Upper lobe of left lung (tissue), 4 donors: ENCODE results near the gene TUBGCP2.

Experiments used
- EP300 ChIP-seq, 4 donors: sonication (generic); formaldehyde crosslinking; IDR thresholded peaks; one replicate each; pipeline ENCODE4 v1.5.1; 2017; ENCODE audit warnings: antibody characterized with exemption in 4 of 4, control low read depth in 2 of 4
- POLR2A ChIP-seq, 4 donors: fragments of 450-650 bp; IDR thresholded peaks; one replicate each; pipeline ENCODE4 v1.5.1; 2016 to 2017; ENCODE audit warnings: antibody characterized with exemption in 4 of 4, mild to moderate bottlenecking in 2 of 4
- POLR2AphosphoS5 ChIP-seq, 2 donors: sonication (generic); formaldehyde crosslinking; IDR thresholded peaks; one replicate each; pipeline ENCODE4 v1.5.1; 2017; ENCODE audit warnings: antibody characterized with exemption in 2 of 2
- TF ChIP-seq, protein P1 (sequence below), 6 experiments: fragments of 450-650 bp in 4 of 6; fragments of 200-600 bp in 2 of 6; sonication (generic) in 2 of 6; IDR thresholded peaks; one replicate each; pipeline ENCODE4 v1.5.1; 2016 to 2019; ENCODE audit warnings: antibody characterized with exemption in 6 of 6

DNA sequence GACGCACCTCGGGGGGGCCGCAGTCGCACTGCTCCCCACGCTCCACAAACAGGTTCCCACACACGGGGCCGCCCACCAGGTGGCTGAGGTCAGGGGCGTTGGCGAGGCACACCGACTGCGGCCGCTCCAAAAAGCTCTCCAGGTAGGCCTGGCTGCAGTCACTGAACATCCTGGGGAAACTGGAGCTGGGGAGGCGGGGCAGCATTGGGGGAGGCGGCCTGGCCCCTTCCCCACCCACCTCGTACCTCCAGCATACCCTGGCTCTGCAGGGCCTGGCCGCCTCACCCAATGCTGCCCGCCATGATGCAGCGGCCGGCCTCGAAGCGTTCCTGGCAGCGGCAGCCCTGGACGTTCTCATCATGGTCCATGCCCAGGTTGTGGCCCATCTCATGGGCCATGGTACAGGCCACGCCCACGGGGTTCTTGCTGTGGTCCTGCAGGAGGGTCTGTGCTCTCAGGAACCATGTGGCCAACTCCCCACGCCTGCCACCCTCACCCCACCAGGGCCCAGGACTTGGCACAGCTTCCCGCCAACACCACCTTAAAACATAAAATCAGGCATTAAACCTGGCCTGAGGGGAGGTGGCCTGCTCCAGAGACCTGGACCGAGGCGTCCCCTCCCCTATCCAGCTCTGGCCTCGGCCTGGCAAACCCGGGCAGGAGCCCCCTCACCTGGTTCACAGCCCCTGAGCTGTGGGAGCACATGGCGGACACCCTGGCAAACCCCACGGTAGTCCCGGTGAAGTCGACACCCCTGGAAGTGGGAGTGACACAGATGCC lies 37.0 kb downstream of the TUBGCP2 start:
- TF ChIP-seq, protein P1, sequence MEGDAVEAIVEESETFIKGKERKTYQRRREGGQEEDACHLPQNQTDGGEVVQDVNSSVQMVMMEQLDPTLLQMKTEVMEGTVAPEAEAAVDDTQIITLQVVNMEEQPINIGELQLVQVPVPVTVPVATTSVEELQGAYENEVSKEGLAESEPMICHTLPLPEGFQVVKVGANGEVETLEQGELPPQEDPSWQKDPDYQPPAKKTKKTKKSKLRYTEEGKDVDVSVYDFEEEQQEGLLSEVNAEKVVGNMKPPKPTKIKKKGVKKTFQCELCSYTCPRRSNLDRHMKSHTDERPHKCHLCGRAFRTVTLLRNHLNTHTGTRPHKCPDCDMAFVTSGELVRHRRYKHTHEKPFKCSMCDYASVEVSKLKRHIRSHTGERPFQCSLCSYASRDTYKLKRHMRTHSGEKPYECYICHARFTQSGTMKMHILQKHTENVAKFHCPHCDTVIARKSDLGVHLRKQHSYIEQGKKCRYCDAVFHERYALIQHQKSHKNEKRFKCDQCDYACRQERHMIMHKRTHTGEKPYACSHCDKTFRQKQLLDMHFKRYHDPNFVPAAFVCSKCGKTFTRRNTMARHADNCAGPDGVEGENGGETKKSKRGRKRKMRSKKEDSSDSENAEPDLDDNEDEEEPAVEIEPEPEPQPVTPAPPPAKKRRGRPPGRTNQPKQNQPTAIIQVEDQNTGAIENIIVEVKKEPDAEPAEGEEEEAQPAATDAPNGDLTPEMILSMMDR (IDR thresholded peaks at IDR 0.05): no peak
- TF ChIP-seq POLR2AphosphoS5 (IDR thresholded peaks at IDR 0.05) (no peak), POLR2A (IDR thresholded peaks at IDR 0.05) (no peak), EP300 (IDR thresholded peaks at IDR 0.05) (no peak)
